ENCODE measurements around the gene THEMIS2. TPM values are rescaled to one million over a fixed set of nuclear protein-coding genes. Genes with fewer than 3 reads are reported as not detected.
A peak's percentile ranks its signal among the peaks of the same experiment; 100 is the strongest.

Gene THEMIS2
- total and polyA plus RNA-seq, 9 of the 15 experiments (the other 6 are each of a cell fraction or from before 2014, with no cell fraction given): 2.3 to 12.7 (median 8.0) TPM

GRCh38 chr1:27830621-27831440, 41.5 kb upstream of the THEMIS2 start, which contains the start of gene PPP1R8 (continued):
- TF ChIP-seq, protein P1, sequence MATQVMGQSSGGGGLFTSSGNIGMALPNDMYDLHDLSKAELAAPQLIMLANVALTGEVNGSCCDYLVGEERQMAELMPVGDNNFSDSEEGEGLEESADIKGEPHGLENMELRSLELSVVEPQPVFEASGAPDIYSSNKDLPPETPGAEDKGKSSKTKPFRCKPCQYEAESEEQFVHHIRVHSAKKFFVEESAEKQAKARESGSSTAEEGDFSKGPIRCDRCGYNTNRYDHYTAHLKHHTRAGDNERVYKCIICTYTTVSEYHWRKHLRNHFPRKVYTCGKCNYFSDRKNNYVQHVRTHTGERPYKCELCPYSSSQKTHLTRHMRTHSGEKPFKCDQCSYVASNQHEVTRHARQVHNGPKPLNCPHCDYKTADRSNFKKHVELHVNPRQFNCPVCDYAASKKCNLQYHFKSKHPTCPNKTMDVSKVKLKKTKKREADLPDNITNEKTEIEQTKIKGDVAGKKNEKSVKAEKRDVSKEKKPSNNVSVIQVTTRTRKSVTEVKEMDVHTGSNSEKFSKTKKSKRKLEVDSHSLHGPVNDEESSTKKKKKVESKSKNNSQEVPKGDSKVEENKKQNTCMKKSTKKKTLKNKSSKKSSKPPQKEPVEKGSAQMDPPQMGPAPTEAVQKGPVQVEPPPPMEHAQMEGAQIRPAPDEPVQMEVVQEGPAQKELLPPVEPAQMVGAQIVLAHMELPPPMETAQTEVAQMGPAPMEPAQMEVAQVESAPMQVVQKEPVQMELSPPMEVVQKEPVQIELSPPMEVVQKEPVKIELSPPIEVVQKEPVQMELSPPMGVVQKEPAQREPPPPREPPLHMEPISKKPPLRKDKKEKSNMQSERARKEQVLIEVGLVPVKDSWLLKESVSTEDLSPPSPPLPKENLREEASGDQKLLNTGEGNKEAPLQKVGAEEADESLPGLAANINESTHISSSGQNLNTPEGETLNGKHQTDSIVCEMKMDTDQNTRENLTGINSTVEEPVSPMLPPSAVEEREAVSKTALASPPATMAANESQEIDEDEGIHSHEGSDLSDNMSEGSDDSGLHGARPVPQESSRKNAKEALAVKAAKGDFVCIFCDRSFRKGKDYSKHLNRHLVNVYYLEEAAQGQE (IDR thresholded peaks at IDR 0.05; ENCODE audit: borderline replicate concordance): 0 out of 2 replicates have a peak, but pooled peaks have one; percentile 53
- TF ChIP-seq, protein P1 (CRISPR knock-in tag; IDR thresholded peaks at IDR 0.05; ENCODE audit: low read depth): no peak
- TF ChIP-seq SP1 (CRISPR knock-in tag; IDR thresholded peaks at IDR 0.05) (peak; percentile 96), TAF1 (IDR thresholded peaks at IDR 0.05; ENCODE audit: control insufficient read depth, extremely low read depth, insufficient read depth, low read length, severe bottlenecking) (peak; percentile 100), GABPB1 (CRISPR knock-in tag; IDR thresholded peaks at IDR 0.05) (peak; percentile 82), POLR2H (tag; IDR thresholded peaks at IDR 0.05; ENCODE audit: low read depth) (peak; percentile 97), E2F1 (CRISPR knock-in tag; IDR thresholded peaks at IDR 0.05) (0 out of 2 replicates have a peak, but pooled peaks have one; percentile 33), ESRRA (IDR thresholded peaks at IDR 0.05; ENCODE audit: borderline replicate concordance, low read depth) (peak; percentile 35; the same call in 1 of the 2 replicates), NR1H2 (CRISPR knock-in tag; IDR thresholded peaks at IDR 0.05) (peak; percentile 57; the same call in 1 of the 2 replicates), E2F4 (CRISPR knock-in tag; IDR thresholded peaks at IDR 0.05; ENCODE audit: low read depth) (peak; percentile 74; the same call in 1 of the 2 replicates), HNRNPL (IDR thresholded peaks at IDR 0.05; ENCODE audit: low read depth, low read length) (no peak), TCF7 (IDR thresholded peaks at IDR 0.05; ENCODE audit: borderline replicate concordance) (no peak), EHMT2 (IDR thresholded peaks at IDR 0.05) (no peak), RBM17 (IDR thresholded peaks at IDR 0.05; ENCODE audit: borderline replicate concordance, low read depth, low read length) (no peak), HDAC2 (IDR thresholded peaks at IDR 0.05) (no peak; the same call in 1 of the 2 replicates), SAP30 (IDR thresholded peaks at IDR 0.05; ENCODE audit: borderline replicate concordance, insufficient read depth, low read depth, low read length, poor library complexity, severe bottlenecking) (peak; percentile 44)
